B cell (primary cell): ENCODE results near the gene CERCAM. TPM values are rescaled to one million over a fixed set of nuclear protein-coding genes. Genes with fewer than 3 reads are reported as not detected.

Experiments
- ATAC-seq: fragments of 200-7000 bp; cut with Tn5 transposase; one replicate; pipeline ENCODE4 v1.10.0; 2021; ENCODE audit warnings: low read depth, mild to moderate bottlenecking, moderate number of reproducible peaks, moderate library complexity
- CTCF ChIA-PET: fragments of 350-600 bp; sonication (Branson Sonifier 250); formaldehyde crosslinking; loops from one replicate; lab custom pipeline; 2021; ENCODE audit warnings: antibody characterized with exemption, inconsistent platforms; lab: Charles Lee
- POLR2A ChIA-PET: fragments of 350-600 bp; sonication (Branson Sonifier 250); formaldehyde crosslinking; loops from one replicate; lab custom pipeline; 2021; ENCODE audit warnings: antibody characterized with exemption; lab: Charles Lee
- DNase-seq: peaks from one replicate; pipeline ENCODE4 v3.0.0; 2013
- H2AFZ ChIP-seq: 2 replicates; pipeline ENCODE4 v1.6.1; 2012; ENCODE audit warnings: mild to moderate bottlenecking, low read depth, low read length; ENCODE audit not compliant: insufficient read depth, poor library complexity, severe bottlenecking
- H3K27ac ChIP-seq, 2 donors: 1 replicate in 1 of 2; 2 replicates in 1 of 2; pipeline ENCODE4 v1.5.1; 2012 to 2013; ENCODE audit warnings: low read length in 2 of 2, mild to moderate bottlenecking in 2 of 2, moderate library complexity in 1 of 2
- H3K27me3 ChIP-seq, 4 experiments: fragments of 200-600 bp in 1 of 4; sonication (generic) in 1 of 4; replicated peaks in 1 of 4; 1 replicate in 2 of 4; 2 replicates in 2 of 4; pipeline versions ENCODE4 v1.6.1 to v1.7.0; 2013 to 2016; ENCODE audit warnings: low read length in 3 of 4, mild to moderate bottlenecking in 2 of 4, mixed read lengths in 1 of 4, moderate library complexity in 1 of 4; ENCODE audit not compliant: insufficient read depth in 4 of 4, control insufficient read depth in 3 of 4; ENCODE audit errors: control extremely low read depth in 1 of 4
- H3K36me3 ChIP-seq, 2 experiments: replicated peaks in 1 of 2; 1 replicate in 1 of 2; 2 replicates in 1 of 2; pipeline versions ENCODE4 v1.6.1 to v1.7.1; 2013; ENCODE audit warnings: low read length in 1 of 2; ENCODE audit not compliant: insufficient read depth in 2 of 2, control insufficient read depth in 1 of 2; ENCODE audit errors: control extremely low read depth in 1 of 2, extremely low read depth in 1 of 2
- H3K4me1 ChIP-seq, 2 donors: fragments of 200-600 bp in 1 of 2; sonication (generic) in 1 of 2; 1 replicate in 1 of 2; 2 replicates in 1 of 2; pipeline versions ENCODE4 v1.5.1 to v1.6.1; 2013 to 2017; ENCODE audit warnings: low read length in 2 of 2; ENCODE audit not compliant: control insufficient read depth in 2 of 2, insufficient read depth in 2 of 2
- H3K4me2 ChIP-seq: replicated peaks from 2 replicates; pipeline ENCODE3; 2012; ENCODE audit warnings: mild to moderate bottlenecking, low read depth, low read length; ENCODE audit not compliant: poor library complexity, severe bottlenecking
- H3K4me3 ChIP-seq, 5 experiments: fragments of 200-600 bp in 1 of 5; sonication (generic) in 1 of 5; 1 replicate in 3 of 5; 2 replicates in 2 of 5; pipeline versions ENCODE4 v1.5.1 to v1.7.0; 2011 to 2016; ENCODE audit warnings: low read length in 4 of 5, mild to moderate bottlenecking in 4 of 5, low read depth in 2 of 5, control low read depth in 1 of 5, moderate library complexity in 1 of 5; ENCODE audit not compliant: insufficient read depth in 1 of 5; ENCODE audit errors: control extremely low read depth in 1 of 5, extremely low read depth in 1 of 5
- H3K79me2 ChIP-seq: fragments of 200-600 bp; sonication (generic); one replicate; pipeline ENCODE4 v1.6.0; 2016; ENCODE audit warnings: low read length; ENCODE audit not compliant: control insufficient read depth, insufficient read depth
- H3K9ac ChIP-seq: fragments of 200-600 bp; sonication (generic); 2 replicates; pipeline ENCODE4 v1.6.1; 2017; ENCODE audit warnings: mild to moderate bottlenecking, low read length, moderate library complexity
- H3K9me3 ChIP-seq, 3 donors: one replicate each; pipeline versions ENCODE4 v1.6.1 to v1.7.1; 2013; ENCODE audit warnings: low read length in 2 of 3; ENCODE audit not compliant: control insufficient read depth in 2 of 3, insufficient read depth in 1 of 3; ENCODE audit errors: control extremely low read depth in 1 of 3
- H4K20me1 ChIP-seq: 2 replicates; pipeline ENCODE4 v1.6.0; 2012; ENCODE audit warnings: mild to moderate bottlenecking, low read length; ENCODE audit not compliant: insufficient read depth, control insufficient read depth, poor library complexity, severe bottlenecking
- H3K27ac Mint-ChIP-seq: one replicate; pipeline ENCODE4 v1.8.0; 2021; ENCODE audit warnings: mixed read lengths
- H3K27me3 Mint-ChIP-seq: one replicate; pipeline ENCODE4 v1.8.0; 2021; ENCODE audit warnings: mixed read lengths
- H3K4me1 Mint-ChIP-seq: one replicate; pipeline ENCODE4 v1.8.0; 2021; ENCODE audit warnings: mixed read lengths
- H3K4me3 Mint-ChIP-seq: one replicate; pipeline ENCODE4 v1.8.0; 2021; ENCODE audit warnings: mixed read lengths
- H3K9me3 Mint-ChIP-seq: one replicate; pipeline ENCODE4 v1.8.0; 2022; ENCODE audit warnings: mixed read lengths; ENCODE audit not compliant: insufficient read depth
- CTCF ChIP-seq: fragments of 200-600 bp; IDR thresholded peaks from one replicate; pipeline ENCODE4 v1.8.0; 2022; ENCODE audit warnings: antibody characterized with exemption, mild to moderate bottlenecking
- EZH2 ChIP-seq: IDR thresholded peaks from 2 replicates; pipeline ENCODE4 v1.6.1; 2012; ENCODE audit warnings: borderline replicate concordance, low read depth, mild to moderate bottlenecking, moderate library complexity, low read length; ENCODE audit not compliant: insufficient read depth, poor library complexity, severe bottlenecking
- WGBS: methylation state at CpG from one replicate; pipeline ENCODE4 v1.1.5; 2013; ENCODE audit warnings: missing lambda C conversion rate; ENCODE audit not compliant: insufficient coverage; 5-methylcytosine and 5-hydroxymethylcytosine counted together
- intact Hi-C: fragments of 100-400 bp; cut with micrococcal nuclease; formaldehyde crosslinking; loops from one replicate; pipeline ENCODE4 v1.10.0; 2022
- polyA plus RNA-seq: library from polyadenylated mRNA; depleted of rRNA; stranded (reverse); fragments of >200 nt; gene quantifications from 2 replicates; pipeline ENCODE4 v1.2.3, GENCODE V29; 2012
- total RNA-seq, 2 donors: library from RNA; stranded (reverse); fragments of 120-200 nt in 1 of 2; gene quantifications; 1 replicate in 1 of 2; 2 replicates in 1 of 2; pipeline versions ENCODE4 v1.2.3 to v1.2.4, GENCODE V29; 2013 to 2022

CERCAM gene
- total and polyA plus RNA-seq, 2 donors (not counting 1 experiment from before 2014, with no cell fraction given): 2.4 to 3.8 TPM

- Histone ChIP-seq H2AFZ (no peak overlapping the region), H3K4me3 (no peak overlapping the region), H3K27ac (no peak overlapping the region), H3K79me2 (no peaks in the 10 kb centered on the region), H3K27me3 (no peaks in the 10 kb centered on the region), H4K20me1 (no peaks in the 10 kb centered on the region), H3K36me3 (peaks cover 6 to 69% of the 10 kb centered on the region in 2 experiments), H3K4me1 (no peaks in the 10 kb centered on the region), H3K9ac (no peak overlapping the region), H3K4me2 (no peak overlapping the region), H3K9me3 (no peaks in the 10 kb centered on the region)
- ChIA-PET CTCF (no interaction called here), POLR2A (no interaction called here)
- Mint-ChIP-seq H3K27ac (no peak overlapping the region), H3K4me3 (no peak overlapping the region), H3K27me3 (no peaks in the 10 kb centered on the region), H3K4me1 (no peaks in the 10 kb centered on the region), H3K9me3 (no peaks in the 10 kb centered on the region)
- 100% methylated on average over 2 of the region's 7 CpGs for WGBS
- intact Hi-C loops: no loop called here
- DNase-seq (no peak), ATAC-seq (no peak)
- TF ChIP-seq EZH2 (no peak), CTCF (no peak)
Observed at GRCh38 chr9:128482186-128482585, 61.5 kb downstream of the CERCAM start.

GRCh38 chr9:128484686-128485413 lies 64.2 kb downstream of the CERCAM start:
- Histone ChIP-seq H3K9me3 (no peaks in the 10 kb centered on the region), H3K79me2 (no peaks in the 10 kb centered on the region), H3K4me1 (no peaks in the 10 kb centered on the region), H3K27ac (no peak overlapping the region), H4K20me1 (no peaks in the 10 kb centered on the region), H3K9ac (no peak overlapping the region), H3K4me3 (no peak overlapping the region), H3K27me3 (no peaks in the 10 kb centered on the region), H2AFZ (no peak overlapping the region), H3K36me3 (peaks cover 0 to 61% of the 10 kb centered on the region in 2 experiments), H3K4me2 (no peak overlapping the region)
- no peak for ATAC-seq
- intact Hi-C loops: no loop called here
- Mint-ChIP-seq H3K4me3 (no peak overlapping the region), H3K4me1 (no peaks in the 10 kb centered on the region), H3K27ac (no peak overlapping the region), H3K9me3 (no peaks in the 10 kb centered on the region), H3K27me3 (no peaks in the 10 kb centered on the region)
- CTCF ChIA-PET: no interaction called here
- 94% methylated on average over 14 of the region's 17 CpGs for WGBS
- POLR2A ChIA-PET: interaction anchor here (0.6 to 0.7 kb wide), 2 partner anchors 12 to 44 kb away, joined by 4 to 6 read pairs; no protein-coding TSS in a partner anchor
- no peak for TF ChIP-seq CTCF
- TF ChIP-seq EZH2: no peak
- no peak for DNase-seq
